Measurements from ENCODE around the gene PAK4.

PAK4 gene

DNA sequence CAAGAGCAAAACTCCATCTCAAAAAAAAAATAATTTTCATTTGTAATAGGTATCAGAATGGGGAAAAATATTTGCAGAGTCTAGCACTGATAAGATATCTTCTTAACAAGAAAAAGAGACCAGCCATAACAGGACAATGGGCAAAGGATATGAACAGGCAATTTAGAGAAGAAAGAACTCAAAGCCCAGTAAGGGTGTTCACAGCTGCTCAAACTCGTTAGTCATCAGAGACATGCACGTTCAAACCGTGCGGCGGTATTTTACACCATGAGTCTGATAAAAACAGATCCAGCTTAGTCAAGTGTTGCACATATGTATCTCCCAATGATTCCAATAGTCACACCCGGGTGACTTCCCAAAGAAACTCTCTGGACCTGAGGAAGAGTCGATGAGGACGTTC lies 57.5 kb downstream of the PAK4 start:
- no peak for DNase-seq

- DNase-seq = no peak
Measured at GRCh38 chr19:39186391-39186790, 60.8 kb downstream of the PAK4 start.

DNA sequence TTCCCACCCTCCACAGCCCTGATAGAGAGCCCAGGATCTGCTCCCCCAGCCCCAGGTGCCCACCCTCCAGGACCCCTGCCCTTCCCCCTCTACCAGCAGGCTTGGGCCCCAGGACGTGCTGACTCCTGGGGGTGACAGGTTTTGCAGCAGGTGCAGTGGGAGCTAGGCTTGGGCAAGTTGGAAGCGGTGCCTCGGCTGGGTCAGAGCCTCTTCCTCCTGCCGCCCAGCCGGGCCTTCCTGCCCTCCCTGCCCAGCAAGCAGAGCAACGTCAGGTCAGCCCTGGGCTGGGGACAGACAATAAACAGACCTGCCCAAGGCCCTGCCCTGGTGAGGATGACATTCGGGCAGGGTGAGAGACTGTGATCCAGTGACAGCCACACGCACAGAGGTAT lies 62.0 kb downstream of the PAK4 start:
- DNase-seq = no peak

DNA sequence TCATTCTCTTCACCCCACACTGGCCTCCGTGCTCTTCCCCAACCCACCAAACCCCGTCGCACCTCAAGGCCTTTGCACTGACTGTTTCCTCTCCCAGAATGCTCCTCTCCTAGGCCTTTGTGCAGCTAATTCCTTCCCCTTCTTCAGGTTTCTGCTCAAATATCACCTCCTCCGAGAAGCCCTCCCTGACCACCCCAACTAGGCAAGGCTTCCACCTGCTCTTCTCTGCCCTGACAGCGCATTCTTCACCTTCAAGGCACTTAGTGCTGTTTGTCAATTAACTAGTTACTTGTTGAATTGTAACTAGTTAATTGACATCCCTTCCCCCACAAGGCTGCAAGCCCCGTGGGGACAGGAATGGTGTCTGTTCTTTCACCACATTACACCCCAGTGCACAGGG lies 63.4 kb downstream of the PAK4 start:
- DNase-seq = no peak

DNA sequence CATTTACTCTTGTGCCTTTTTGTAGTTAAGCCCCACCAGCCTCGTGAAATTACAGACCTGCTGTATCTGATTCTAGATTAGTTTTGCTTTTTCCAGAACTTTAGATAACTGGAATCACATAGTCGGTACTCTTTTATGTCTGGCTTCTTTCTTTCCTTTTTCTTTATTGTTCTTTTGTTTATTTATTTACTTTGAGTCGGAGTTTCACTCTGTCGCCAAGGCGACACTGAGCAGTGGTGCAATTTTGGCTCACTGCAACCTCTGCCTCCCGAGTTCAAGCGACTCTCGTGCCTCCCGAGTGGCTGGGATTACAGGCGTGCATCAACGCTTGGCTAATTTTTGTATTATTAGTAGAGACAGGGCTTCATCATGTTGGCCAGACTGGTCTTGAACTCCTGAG lies 65.2 kb downstream of the PAK4 start:
- no peak for DNase-seq

DNA sequence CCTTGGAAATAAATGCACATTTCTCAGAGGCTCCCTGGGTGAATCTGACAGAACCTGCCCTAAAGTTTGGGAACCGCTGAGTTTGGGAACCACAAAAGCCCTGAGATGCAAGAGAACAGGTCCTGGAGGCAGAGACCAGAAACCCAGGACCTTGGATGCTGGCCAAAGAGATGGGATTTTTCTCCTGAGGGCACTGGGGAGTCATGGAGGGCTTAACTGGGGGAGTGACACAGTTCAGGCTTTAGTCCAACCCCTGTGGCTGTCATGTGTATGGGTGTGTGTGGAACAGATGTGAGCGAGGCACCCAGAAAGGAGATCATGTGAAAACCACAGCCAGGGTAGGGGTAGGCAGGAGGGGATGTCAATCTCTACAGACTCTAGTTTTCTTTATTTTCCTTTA lies 67.3 kb downstream of the PAK4 start:
- DNase-seq = no peak

DNA sequence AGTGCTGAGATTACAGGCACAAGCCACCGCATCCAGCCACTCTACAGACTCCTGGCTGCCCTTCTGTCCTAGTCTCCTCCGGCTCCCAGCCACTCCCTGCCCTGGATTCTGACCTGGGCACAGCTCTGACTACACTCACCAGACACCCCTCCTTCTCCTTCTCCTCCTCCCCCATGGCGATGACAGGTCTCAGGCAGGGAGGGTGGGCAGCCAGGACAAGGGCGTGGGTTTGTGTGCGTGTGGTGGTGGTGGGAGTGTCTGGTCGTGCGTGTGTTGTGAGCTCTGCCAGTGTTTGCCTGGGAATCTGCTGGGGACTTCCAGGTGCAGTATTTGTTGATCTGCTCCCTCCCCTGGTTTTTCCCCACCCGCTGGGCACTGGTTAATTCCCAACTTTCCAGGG lies 68.2 kb downstream of the PAK4 start:
- no peak for DNase-seq

DNA sequence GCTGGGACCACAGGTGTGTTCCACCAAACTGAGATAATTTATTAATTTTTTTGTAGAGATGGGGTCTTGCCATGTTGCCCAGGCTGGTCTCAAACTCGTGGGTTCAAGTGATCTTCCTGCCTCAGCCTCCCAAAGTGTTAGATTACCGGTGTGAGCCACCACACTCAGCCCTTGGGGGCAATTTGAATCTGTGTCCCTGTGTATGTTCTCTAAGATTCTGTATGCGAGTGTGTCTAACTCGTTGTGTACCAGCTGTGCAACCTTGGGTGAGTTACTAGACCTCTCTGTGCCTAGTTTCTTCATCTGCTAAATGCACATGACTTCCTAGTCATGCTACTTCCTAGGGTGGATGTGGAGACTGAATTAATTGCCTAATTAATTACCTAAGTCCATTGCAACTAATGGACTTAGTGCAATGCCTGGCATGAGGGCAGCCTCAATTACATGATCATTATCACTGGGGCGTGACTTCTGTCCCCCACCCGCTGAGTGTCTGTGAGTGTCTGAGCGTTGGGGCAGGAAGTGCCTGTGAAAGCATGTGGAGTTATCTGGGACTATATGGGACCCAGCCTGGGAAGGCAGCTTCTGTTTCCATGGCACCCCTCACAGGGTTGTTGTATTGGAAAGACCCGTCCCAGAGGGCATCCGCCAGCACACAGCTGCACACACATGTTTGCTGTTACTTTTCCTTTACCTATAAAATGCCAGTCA lies 69.4 kb downstream of the PAK4 start:
- DNase-seq = no peak

- no peak for DNase-seq
Measured at GRCh38 chr19:39195755-39196154, 70.2 kb downstream of the PAK4 start.

DNA sequence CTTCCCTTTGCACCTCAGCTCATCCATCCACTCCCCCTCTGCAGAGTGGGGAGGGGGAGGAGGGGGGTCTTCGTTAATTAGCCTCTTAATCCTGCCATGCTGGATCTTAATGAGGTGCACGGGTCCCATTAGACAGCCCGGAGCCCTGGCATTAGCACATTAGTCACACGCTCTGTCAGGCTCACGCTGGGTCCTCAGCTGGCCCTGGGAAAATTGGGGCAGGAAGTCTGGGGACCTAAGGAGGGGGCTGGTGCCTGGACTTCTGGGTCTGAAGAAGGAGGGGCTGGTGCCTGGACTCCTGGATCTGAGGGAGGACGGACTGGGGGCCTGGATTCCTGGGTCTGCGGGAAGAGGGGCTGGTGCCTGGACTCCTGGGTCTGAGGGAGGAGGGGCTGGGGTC lies 70.7 kb downstream of the PAK4 start:
- no peak for DNase-seq

GRCh38 chr19:39196860-39197562 lies 71.4 kb downstream of the PAK4 start, which contains the start of gene NCCRP1:
TSS of gene NCCRP1 (plus strand) at chr19:39196964. CDS start at chr19:39196983, 19 bp downstream.
- DNase-seq = no peak

DNA sequence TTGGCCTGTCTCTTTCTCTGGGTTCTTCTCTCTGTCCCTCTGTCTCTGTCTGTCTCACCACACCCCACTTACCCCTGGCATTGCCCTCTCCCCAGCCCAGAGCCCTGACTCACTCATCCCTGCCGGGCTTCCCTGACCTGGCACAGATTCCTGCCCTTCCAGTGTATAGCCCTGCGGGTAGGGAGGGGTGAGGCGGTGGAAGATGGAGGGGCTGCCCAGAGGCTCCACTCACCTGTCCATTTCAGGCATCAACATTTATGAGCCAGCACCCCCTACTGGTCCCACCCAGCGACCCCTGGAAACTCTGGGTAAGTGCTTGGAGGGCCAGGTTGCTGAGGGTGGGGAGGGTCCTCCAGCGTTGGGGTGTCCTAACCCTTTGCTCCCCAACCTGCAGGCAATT lies 72.2 kb downstream of the PAK4 start:
- DNase-seq = no peak

- DNase-seq = no peak
Measured at GRCh38 chr19:39199025-39199424, 73.4 kb downstream of the PAK4 start.

DNA sequence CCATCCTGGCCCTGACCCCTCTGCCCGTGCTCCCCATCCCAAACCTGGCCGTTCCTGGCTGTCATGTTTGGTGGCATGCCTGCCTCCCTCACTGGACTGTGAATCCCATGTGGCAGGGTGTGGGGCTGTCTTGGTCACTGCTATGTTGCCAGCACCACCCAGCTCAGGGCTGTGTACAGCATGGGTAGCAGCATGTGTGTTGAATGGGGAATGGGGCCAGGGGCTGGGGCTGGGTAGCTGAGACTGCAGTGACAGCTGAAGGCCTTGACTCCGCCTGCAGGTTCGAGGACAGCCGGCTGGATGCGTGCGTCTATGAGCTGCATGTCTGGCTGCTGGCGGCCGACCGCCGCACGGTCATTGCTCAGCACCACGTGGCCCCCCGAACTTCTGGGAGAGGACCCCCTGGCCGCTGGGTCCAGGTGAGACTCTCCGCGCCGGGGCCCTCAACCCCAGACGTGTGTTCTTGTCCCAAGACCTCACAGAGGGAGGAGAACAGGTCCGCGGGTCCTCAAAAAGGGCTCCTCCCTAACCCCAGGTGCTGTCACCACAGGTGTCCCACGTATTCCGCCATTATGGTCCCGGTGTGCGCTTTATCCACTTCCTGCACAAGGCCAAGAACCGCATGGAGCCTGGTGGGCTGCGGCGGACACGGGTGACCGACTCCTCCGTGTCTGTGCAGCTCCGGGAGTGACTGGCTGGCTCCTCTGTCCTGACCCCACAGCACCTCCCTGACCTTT lies 74.6 kb downstream of the PAK4 start:
- DNase-seq = no peak

GRCh38 chr19:39200803-39201115 lies 75.2 kb downstream of the PAK4 start:
- no peak for DNase-seq

- DNase-seq = no peak
Measured at GRCh38 chr19:39202998-39203355, 77.4 kb downstream of the PAK4 start.

GRCh38 chr19:39203372-39204341 lies 78.1 kb downstream of the PAK4 start, which contains the start of gene SYCN:
TSS of gene SYCN (minus strand) at chr19:39204263. CDS start at chr19:39204254, 9 bp downstream.
- no peak for DNase-seq

GRCh38 chr19:39205449-39205764 lies 79.8 kb downstream of the PAK4 start:
- DNase-seq = no peak

DNA sequence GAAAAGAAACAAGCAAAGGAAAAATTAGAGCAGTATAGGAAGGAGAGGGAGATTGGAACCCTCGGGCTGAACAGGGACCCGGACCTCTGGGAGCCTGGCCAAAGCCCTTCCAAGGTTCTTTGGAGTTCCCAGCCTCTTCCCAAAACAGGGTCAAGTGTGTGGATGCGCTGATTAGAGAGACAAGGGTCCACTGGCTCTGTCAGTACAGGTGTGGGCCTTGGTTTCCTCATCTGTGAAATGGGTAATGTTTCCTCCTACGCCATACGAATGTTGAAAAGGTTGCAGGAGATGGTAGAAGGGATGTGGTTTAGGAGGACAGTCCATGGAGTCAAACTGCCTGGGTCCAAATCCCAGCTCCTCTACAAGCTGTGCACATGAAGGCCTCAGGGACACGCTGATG lies 80.5 kb downstream of the PAK4 start:
- no peak for DNase-seq

DNA sequence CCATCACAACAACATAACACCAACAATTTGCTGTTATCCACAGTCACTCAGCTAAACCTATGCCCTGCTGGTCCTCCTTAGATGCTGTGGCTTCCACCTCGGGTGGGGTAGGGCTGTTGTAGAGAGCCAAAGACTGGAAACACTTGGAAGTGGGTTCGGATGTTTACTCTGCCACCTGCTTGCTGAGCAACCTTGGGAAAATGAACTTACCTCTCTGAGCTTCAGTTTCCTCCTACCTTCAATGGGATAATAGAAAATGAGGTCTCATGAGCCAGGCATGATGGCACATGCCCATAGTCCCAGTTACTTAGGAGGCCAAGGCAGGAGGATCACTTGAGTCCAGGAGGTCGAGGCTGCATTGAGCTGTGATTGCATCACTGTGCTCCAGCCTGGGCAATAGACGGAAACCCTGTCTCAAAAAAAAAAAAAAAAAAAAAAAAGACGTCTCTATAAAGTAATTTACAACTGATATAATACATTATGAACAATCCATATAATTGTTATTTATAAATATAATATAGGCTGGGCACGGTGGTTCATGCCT lies 81.8 kb downstream of the PAK4 start:
- DNase-seq = no peak

GRCh38 chr19:39208175-39208795 lies 82.7 kb downstream of the PAK4 start:
- DNase-seq = no peak

GRCh38 chr19:39209196-39209595 lies 83.6 kb downstream of the PAK4 start:
- no peak for DNase-seq
